Fibroblast of pulmonary artery (primary cell): ENCODE data around the gene IGLL5.

Experiments used
- DNase-seq: peaks from one replicate; pipeline ENCODE4 v3.0.0-alpha.2; 2010; ENCODE audit warnings: low read depth
- H3K4me3 ChIP-seq: replicated peaks from 2 replicates; pipeline ENCODE4 v1.5.1; 2011; ENCODE audit warnings: low read depth, mild to moderate bottlenecking, control low read depth, low read length, moderate library complexity
- CTCF ChIP-seq: IDR thresholded peaks from 2 replicates; pipeline ENCODE4 v1.5.1; 2011; ENCODE audit warnings: mild to moderate bottlenecking, control low read depth, low read length, inconsistent platforms; ENCODE audit errors: missing control alignments

IGLL5 gene

GRCh38 chr22:22886546-22886945, 1.1 kb upstream of the IGLL5 start:
- no peak overlapping the region for H3K4me3 ChIP-seq
- no peak for TF ChIP-seq CTCF
- no peak for DNase-seq

- TF ChIP-seq CTCF, result no peak
Observed at GRCh38 chr22:22888571-22889353, 1.1 kb downstream of the IGLL5 start.

GRCh38 chr22:22890085-22890484, 2.5 kb downstream of the IGLL5 start:
- no peak for TF ChIP-seq CTCF
- H3K4me3 ChIP-seq, result no peak overlapping the region
- no peak for DNase-seq

More at GRCh38 chr22:22888571-22889353, 1.1 kb downstream of the IGLL5 start:
- H3K4me3 ChIP-seq, result no peak overlapping the region
- DNase-seq, result no peak

GRCh38 chr22:22891139-22891621, 3.6 kb downstream of the IGLL5 start:
- TF ChIP-seq CTCF, result no peak
- no peak for DNase-seq
- no peak overlapping the region for H3K4me3 ChIP-seq

GRCh38 chr22:22892096-22893052, 4.8 kb downstream of the IGLL5 start:
- no peak for DNase-seq
- no peak overlapping the region for H3K4me3 ChIP-seq
- no peak for TF ChIP-seq CTCF

- H3K4me3 ChIP-seq, result no peak overlapping the region
- no peak for TF ChIP-seq CTCF
- DNase-seq, result no peak
Observed at GRCh38 chr22:22893077-22893805, 5.6 kb downstream of the IGLL5 start.
